Measurements from ENCODE around the gene FLOT2.

DNA sequence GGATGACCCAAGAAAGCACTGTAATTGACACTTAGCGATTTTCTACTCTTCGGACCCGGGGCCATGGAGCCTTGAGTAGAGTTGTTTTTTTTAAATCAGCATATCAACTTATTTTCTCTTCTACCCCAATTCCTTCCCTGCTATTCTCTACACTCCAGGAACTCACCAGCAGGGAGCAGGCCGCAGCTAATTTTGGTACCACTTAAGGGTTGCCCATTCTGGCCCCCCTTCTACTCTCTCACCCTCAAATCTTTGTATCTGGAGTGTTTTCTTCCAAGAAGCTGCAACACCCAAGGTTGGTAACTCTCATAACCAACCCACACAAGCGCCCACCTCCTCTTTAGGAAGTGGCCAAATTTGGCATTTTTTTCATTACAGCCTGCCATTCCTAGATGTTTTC lies 48.3 kb downstream of the FLOT2 start:
- TF ChIP-seq EZH2 (IDR thresholded peaks at IDR 0.05; ENCODE audit: low read length, unreplicated experiment): no peak
- TF ChIP-seq CTCF (conservative IDR thresholded peaks at IDR 0.05; ENCODE audit: low read depth, low read length): 0 out of 2 replicates have a peak, but pooled peaks have one; percentile 18
- TF ChIP-seq EZH2phosphoT487 (IDR thresholded peaks at IDR 0.05; ENCODE audit: borderline replicate concordance, low read length): no peak
